Fibroblast of pulmonary artery (primary cell): Measurements from ENCODE around the gene SECTM1.

Experiments
- DNase-seq: peaks from one replicate; pipeline ENCODE4 v3.0.0-alpha.2; 2010; ENCODE audit warnings: low read depth
- H3K4me3 ChIP-seq: replicated peaks from 2 replicates; pipeline ENCODE4 v1.5.1; 2011; ENCODE audit warnings: low read depth, mild to moderate bottlenecking, control low read depth, low read length, moderate library complexity
- CTCF ChIP-seq: IDR thresholded peaks from 2 replicates; pipeline ENCODE4 v1.5.1; 2011; ENCODE audit warnings: mild to moderate bottlenecking, control low read depth, low read length, inconsistent platforms; ENCODE audit errors: missing control alignments

Gene SECTM1

GRCh38 chr17:82354804-82355308 lies 21.3 kb upstream of the SECTM1 start:
- no peak for TF ChIP-seq CTCF
- no peak overlapping the region for H3K4me3 ChIP-seq
- DNase-seq, result no peak

- no peak for TF ChIP-seq CTCF
- no peak for DNase-seq
- no peak overlapping the region for H3K4me3 ChIP-seq
These were observed 19.9 kb upstream of the SECTM1 start for GRCh38 chr17:82353484-82353883.

- no peak overlapping the region for H3K4me3 ChIP-seq
- TF ChIP-seq CTCF, result peak; percentile 90
- peak; percentile 94 for DNase-seq
These were observed 18.3 kb upstream of the SECTM1 start for GRCh38 chr17:82351713-82352488.

GRCh38 chr17:82351254-82351712 lies 17.7 kb upstream of the SECTM1 start:
- no peak overlapping the region for H3K4me3 ChIP-seq
- no peak for DNase-seq
- no peak for TF ChIP-seq CTCF

GRCh38 chr17:82350182-82351030 lies 16.8 kb upstream of the SECTM1 start:
- DNase-seq, result no peak
- no peak for TF ChIP-seq CTCF
- no peak overlapping the region for H3K4me3 ChIP-seq

GRCh38 chr17:82349287-82349701 lies 15.7 kb upstream of the SECTM1 start:
- no peak overlapping the region for H3K4me3 ChIP-seq
- no peak for TF ChIP-seq CTCF
- DNase-seq, result peak; percentile 23
